ENCODE data around the gene RAPGEF3.

Gene RAPGEF3

GRCh38 chr12:47750916-47751470, 7.7 kb downstream of the RAPGEF3 start:
- peaks cover 12% of the 10 kb centered on the region for H3K4me1 ChIP-seq (ENCODE audit: control insufficient read depth, insufficient read depth, low read length, poor library complexity, severe bottlenecking)
- no peaks in the 10 kb centered on the region for H3K36me3 ChIP-seq (ENCODE audit: control insufficient read depth, insufficient read depth, low read length)
- H3K4me3 ChIP-seq (ENCODE audit: insufficient read depth, low read depth, low read length, poor library complexity, severe bottlenecking) = no peak overlapping the region
- no peaks in the 10 kb centered on the region for H3K9me3 ChIP-seq (ENCODE audit: control insufficient read depth, low read length)
- no peak overlapping the region for H3K27ac ChIP-seq (ENCODE audit: insufficient read depth, low read length, poor library complexity, severe bottlenecking)
- no peak for DNase-seq
- H3K27me3 ChIP-seq (replicated peaks; ENCODE audit: control insufficient read depth, insufficient read depth, low read length, poor library complexity, severe bottlenecking) = no peaks in the 10 kb centered on the region

- no peak overlapping the region for H3K4me3 ChIP-seq (ENCODE audit: insufficient read depth, low read depth, low read length, poor library complexity, severe bottlenecking)
- H3K27ac ChIP-seq (ENCODE audit: insufficient read depth, low read length, poor library complexity, severe bottlenecking) = no peak overlapping the region
- DNase-seq = no peak
- H3K36me3 ChIP-seq (ENCODE audit: control insufficient read depth, insufficient read depth, low read length) = no peaks in the 10 kb centered on the region
- H3K9me3 ChIP-seq (ENCODE audit: control insufficient read depth, low read length) = no peaks in the 10 kb centered on the region
- H3K4me1 ChIP-seq (ENCODE audit: control insufficient read depth, insufficient read depth, low read length, poor library complexity, severe bottlenecking) = peaks cover 5% of the 10 kb centered on the region
- no peaks in the 10 kb centered on the region for H3K27me3 ChIP-seq (replicated peaks; ENCODE audit: control insufficient read depth, insufficient read depth, low read length, poor library complexity, severe bottlenecking)
Observed at GRCh38 chr12:47750229-47750798, 8.4 kb downstream of the RAPGEF3 start.

- Histone ChIP-seq H3K27me3 (replicated peaks; ENCODE audit: control insufficient read depth, insufficient read depth, low read length, poor library complexity, severe bottlenecking) (no peaks in the 10 kb centered on the region), H3K4me3 (ENCODE audit: insufficient read depth, low read depth, low read length, poor library complexity, severe bottlenecking) (no peak overlapping the region), H3K4me1 (ENCODE audit: control insufficient read depth, insufficient read depth, low read length, poor library complexity, severe bottlenecking) (no peaks in the 10 kb centered on the region), H3K27ac (ENCODE audit: insufficient read depth, low read length, poor library complexity, severe bottlenecking) (no peak overlapping the region), H3K9me3 (ENCODE audit: control insufficient read depth, low read length) (no peaks in the 10 kb centered on the region), H3K36me3 (ENCODE audit: control insufficient read depth, insufficient read depth, low read length) (no peaks in the 10 kb centered on the region)
- DNase-seq = no peak
Observed at GRCh38 chr12:47748899-47749298, 9.8 kb downstream of the RAPGEF3 start.

DNA sequence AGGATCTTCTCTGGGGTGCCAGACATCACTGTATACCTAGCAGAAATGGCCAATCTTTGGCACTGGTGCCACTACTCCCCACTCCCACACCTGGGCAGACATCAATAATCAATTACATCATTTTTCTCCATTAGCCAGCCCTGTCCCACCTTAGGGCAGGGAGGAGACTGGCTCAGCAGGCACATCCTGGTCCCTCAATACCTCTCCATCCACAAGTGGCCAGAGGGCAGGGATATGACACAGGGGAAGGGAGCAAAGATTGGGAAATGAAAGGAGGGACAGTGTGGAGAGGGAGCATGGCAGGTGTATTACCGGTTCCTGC, 10.2 kb downstream of the RAPGEF3 start:
- Histone ChIP-seq H3K4me3 (ENCODE audit: insufficient read depth, low read depth, low read length, poor library complexity, severe bottlenecking) (no peak overlapping the region), H3K4me1 (ENCODE audit: control insufficient read depth, insufficient read depth, low read length, poor library complexity, severe bottlenecking) (no peaks in the 10 kb centered on the region), H3K36me3 (ENCODE audit: control insufficient read depth, insufficient read depth, low read length) (no peaks in the 10 kb centered on the region), H3K27me3 (replicated peaks; ENCODE audit: control insufficient read depth, insufficient read depth, low read length, poor library complexity, severe bottlenecking) (no peaks in the 10 kb centered on the region), H3K9me3 (ENCODE audit: control insufficient read depth, low read length) (no peaks in the 10 kb centered on the region), H3K27ac (ENCODE audit: insufficient read depth, low read length, poor library complexity, severe bottlenecking) (no peak overlapping the region)
- DNase-seq = no peak

GRCh38 chr12:47747596-47748506, 10.8 kb downstream of the RAPGEF3 start:
- H3K4me3 ChIP-seq (ENCODE audit: insufficient read depth, low read depth, low read length, poor library complexity, severe bottlenecking) = no peak overlapping the region
- H3K36me3 ChIP-seq (ENCODE audit: control insufficient read depth, insufficient read depth, low read length) = no peaks in the 10 kb centered on the region
- no peak for DNase-seq
- H3K27ac ChIP-seq (ENCODE audit: insufficient read depth, low read length, poor library complexity, severe bottlenecking) = no peak overlapping the region
- H3K4me1 ChIP-seq (ENCODE audit: control insufficient read depth, insufficient read depth, low read length, poor library complexity, severe bottlenecking) = no peaks in the 10 kb centered on the region
- no peaks in the 10 kb centered on the region for H3K9me3 ChIP-seq (ENCODE audit: control insufficient read depth, low read length)
- no peaks in the 10 kb centered on the region for H3K27me3 ChIP-seq (replicated peaks; ENCODE audit: control insufficient read depth, insufficient read depth, low read length, poor library complexity, severe bottlenecking)

DNA sequence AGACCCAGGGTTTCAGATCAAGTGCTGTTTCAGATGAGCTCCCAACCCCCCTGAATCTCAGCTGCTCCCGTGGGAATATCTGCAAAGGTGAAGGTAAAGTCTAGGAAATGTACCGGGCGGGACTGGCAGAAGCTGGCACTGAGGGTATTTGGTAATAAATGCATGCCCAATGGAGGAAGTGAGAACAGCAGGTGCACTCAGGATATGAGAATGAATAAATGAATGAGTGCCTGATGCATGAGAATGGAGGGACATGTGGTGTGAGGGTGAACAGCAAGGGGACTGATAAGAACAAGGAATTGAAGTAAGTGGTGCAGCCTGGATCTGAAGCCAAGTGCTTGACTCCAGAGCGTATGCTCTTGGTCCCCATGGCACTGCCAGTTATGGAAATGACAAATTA, 11.6 kb downstream of the RAPGEF3 start:
- Histone ChIP-seq H3K9me3 (ENCODE audit: control insufficient read depth, low read length) (no peaks in the 10 kb centered on the region), H3K36me3 (ENCODE audit: control insufficient read depth, insufficient read depth, low read length) (no peaks in the 10 kb centered on the region), H3K27ac (ENCODE audit: insufficient read depth, low read length, poor library complexity, severe bottlenecking) (no peak overlapping the region), H3K4me3 (ENCODE audit: insufficient read depth, low read depth, low read length, poor library complexity, severe bottlenecking) (no peak overlapping the region), H3K4me1 (ENCODE audit: control insufficient read depth, insufficient read depth, low read length, poor library complexity, severe bottlenecking) (no peaks in the 10 kb centered on the region), H3K27me3 (replicated peaks; ENCODE audit: control insufficient read depth, insufficient read depth, low read length, poor library complexity, severe bottlenecking) (no peaks in the 10 kb centered on the region)
- no peak for DNase-seq

- Histone ChIP-seq H3K9me3 (ENCODE audit: control insufficient read depth, low read length) (no peaks in the 10 kb centered on the region), H3K27me3 (replicated peaks; ENCODE audit: control insufficient read depth, insufficient read depth, low read length, poor library complexity, severe bottlenecking) (no peaks in the 10 kb centered on the region), H3K4me1 (ENCODE audit: control insufficient read depth, insufficient read depth, low read length, poor library complexity, severe bottlenecking) (peaks cover 6% of the 10 kb centered on the region), H3K4me3 (ENCODE audit: insufficient read depth, low read depth, low read length, poor library complexity, severe bottlenecking) (no peak overlapping the region), H3K36me3 (ENCODE audit: control insufficient read depth, insufficient read depth, low read length) (no peaks in the 10 kb centered on the region), H3K27ac (ENCODE audit: insufficient read depth, low read length, poor library complexity, severe bottlenecking) (no peak overlapping the region)
- no peak for DNase-seq
Observed at GRCh38 chr12:47746523-47746922, 12.2 kb downstream of the RAPGEF3 start.

DNA sequence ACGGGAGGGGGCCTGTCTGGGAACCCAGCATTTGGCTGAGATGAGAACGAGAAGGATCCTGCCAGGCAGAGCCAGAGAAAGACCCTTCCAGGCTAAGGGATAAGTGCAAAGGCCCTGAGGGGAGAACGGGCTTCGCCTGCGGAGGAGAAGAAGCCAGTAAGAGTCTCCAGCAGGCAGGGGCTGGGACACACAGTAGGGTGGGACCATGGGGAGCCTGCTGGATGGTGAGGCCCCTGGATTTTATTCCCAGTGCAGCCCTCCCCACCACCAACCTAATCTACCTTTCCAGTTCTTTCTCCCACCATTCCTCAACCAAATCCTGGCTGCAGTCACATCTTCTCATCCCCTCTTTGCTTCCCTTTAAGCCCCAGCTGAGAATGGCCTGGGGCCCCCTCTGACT, 12.6 kb downstream of the RAPGEF3 start:
- Histone ChIP-seq H3K4me1 (ENCODE audit: control insufficient read depth, insufficient read depth, low read length, poor library complexity, severe bottlenecking) (peaks cover 10% of the 10 kb centered on the region), H3K27ac (ENCODE audit: insufficient read depth, low read length, poor library complexity, severe bottlenecking) (no peak overlapping the region), H3K27me3 (replicated peaks; ENCODE audit: control insufficient read depth, insufficient read depth, low read length, poor library complexity, severe bottlenecking) (no peaks in the 10 kb centered on the region), H3K36me3 (ENCODE audit: control insufficient read depth, insufficient read depth, low read length) (no peaks in the 10 kb centered on the region), H3K4me3 (ENCODE audit: insufficient read depth, low read depth, low read length, poor library complexity, severe bottlenecking) (no peak overlapping the region), H3K9me3 (ENCODE audit: control insufficient read depth, low read length) (no peaks in the 10 kb centered on the region)
- DNase-seq = no peak

DNA sequence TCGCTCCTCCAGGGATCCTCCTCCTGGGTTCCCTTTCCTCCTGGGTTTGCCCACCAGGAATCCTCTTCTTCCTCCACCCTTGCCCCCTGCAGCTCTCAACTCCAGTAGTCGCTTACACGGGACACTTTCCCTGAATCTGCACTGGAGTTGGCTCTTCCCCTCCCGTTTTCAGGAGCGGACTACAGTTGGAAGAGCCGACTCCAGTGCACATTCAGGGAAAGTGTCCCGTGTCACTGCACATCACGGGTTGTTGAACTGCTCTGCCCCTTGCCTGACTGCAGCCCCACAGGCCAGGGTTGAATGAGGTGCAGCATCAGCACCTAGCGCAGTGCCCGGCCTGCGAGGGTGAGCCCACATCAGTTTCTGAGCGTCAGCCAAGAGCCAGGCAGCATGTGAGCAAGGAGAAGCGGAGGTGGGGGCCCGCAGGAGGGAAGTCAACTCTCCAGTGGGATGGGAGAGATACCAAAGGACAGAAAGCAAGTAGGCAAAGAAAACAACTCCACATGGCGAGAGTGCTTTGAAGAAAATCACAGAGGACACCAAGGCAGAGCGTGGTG, 13.1 kb downstream of the RAPGEF3 start:
- no peak overlapping the region for H3K27ac ChIP-seq (ENCODE audit: insufficient read depth, low read length, poor library complexity, severe bottlenecking)
- H3K9me3 ChIP-seq (ENCODE audit: control insufficient read depth, low read length) = no peaks in the 10 kb centered on the region
- no peaks in the 10 kb centered on the region for H3K27me3 ChIP-seq (replicated peaks; ENCODE audit: control insufficient read depth, insufficient read depth, low read length, poor library complexity, severe bottlenecking)
- H3K36me3 ChIP-seq (ENCODE audit: control insufficient read depth, insufficient read depth, low read length) = no peaks in the 10 kb centered on the region
- DNase-seq = no peak
- H3K4me3 ChIP-seq (ENCODE audit: insufficient read depth, low read depth, low read length, poor library complexity, severe bottlenecking) = no peak overlapping the region
- H3K4me1 ChIP-seq (ENCODE audit: control insufficient read depth, insufficient read depth, low read length, poor library complexity, severe bottlenecking) = peaks cover 15% of the 10 kb centered on the region

Measured in effector memory CD4-positive, alpha-beta T cell (primary cell).